Measurements from ENCODE around the gene ZSWIM2. TPM values are rescaled to one million over a fixed set of nuclear protein-coding genes. Genes with fewer than 3 reads are reported as not detected.
"Not testable (repeated sequence)": the region's sequence is repeated elsewhere in the genome, so short reads cannot be mapped to it uniquely, and the experiment has no call there.

Gene ZSWIM2
- total RNA-seq, 1 experiment from 2014 or later, result not detected

DNA sequence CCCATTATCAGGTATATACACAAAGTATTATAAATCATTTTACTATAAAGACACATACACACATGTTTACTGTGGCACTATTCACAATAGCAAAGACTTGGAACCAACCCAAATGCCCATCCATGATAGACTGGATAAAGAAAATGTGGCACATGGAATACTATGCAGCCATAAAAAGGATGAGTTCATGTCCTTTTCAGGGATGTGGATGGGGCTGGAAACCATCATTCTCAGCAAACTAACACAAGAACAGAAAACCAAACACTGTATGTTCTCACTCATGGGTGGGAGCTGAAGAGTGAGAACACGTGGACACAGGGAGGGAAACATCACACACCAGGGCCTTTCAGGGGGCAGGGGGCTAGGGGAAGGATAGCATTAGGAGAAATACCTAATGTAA is 50.4 kb downstream of the ZSWIM2 start:
- ATAC-seq; H2AFZ ChIP-seq (ENCODE audit: low read depth, low read length, poor library complexity, severe bottlenecking); H3K79me2 ChIP-seq (ENCODE audit: insufficient read depth, low read length); H3K9me3 ChIP-seq (ENCODE audit: control insufficient read depth in 1 of 2, insufficient read depth in 1 of 2, low read depth in 1 of 2, low read length in 2 of 2); H3K4me1 ChIP-seq (ENCODE audit: control insufficient read depth in 1 of 2, insufficient read depth in 2 of 2, low read length in 2 of 2); H3K4me3 ChIP-seq (replicated peaks in 1 of 2; ENCODE audit: low read depth in 1 of 2, low read length in 2 of 2); H3K9ac ChIP-seq (ENCODE audit: low read length); DNase-seq (ENCODE audit: low read depth, low spot score); RAD21 ChIA-PET (ENCODE audit: low non-redundant PET in 1 of 2, low total read pairs in 2 of 2, uncharacterized antibody in 2 of 2, unreplicated experiment in 2 of 2); BruUV-seq (replicated peaks); intact Hi-C loops (cut with micrococcal nuclease); H3K27me3 ChIP-seq (ENCODE audit: insufficient read depth, low read length); H4K20me1 ChIP-seq (ENCODE audit: insufficient read depth); H3K9me2 ChIP-seq (ENCODE audit: insufficient read depth); CTCF ChIA-PET; POLR2A ChIA-PET; H3K36me3 ChIP-seq (ENCODE audit: control insufficient read depth in 1 of 2, insufficient read depth in 2 of 2, low read length in 2 of 2); H3K4me2 ChIP-seq (ENCODE audit: low read length); H3K27ac ChIP-seq (ENCODE audit: low read depth, low read length): not testable (repeated sequence)

GRCh38 chr2:186784930-186785329 is 64.0 kb downstream of the ZSWIM2 start:
- ChIA-PET RAD21 (ENCODE audit: low non-redundant PET in 1 of 2, low total read pairs in 2 of 2, uncharacterized antibody in 2 of 2, unreplicated experiment in 2 of 2) (no interaction called here), CTCF (no interaction called here), POLR2A (no interaction called here)
- no peak for DNase-seq (ENCODE audit: low read depth, low spot score)
- Histone ChIP-seq H3K4me3 (replicated peaks in 1 of 2; ENCODE audit: low read depth in 1 of 2, low read length in 2 of 2) (no peak overlapping the region), H3K4me1 (ENCODE audit: control insufficient read depth in 1 of 2, insufficient read depth in 2 of 2, low read length in 2 of 2) (no peaks in the 10 kb centered on the region), H3K27ac (ENCODE audit: low read depth, low read length) (no peak overlapping the region), H3K4me2 (ENCODE audit: low read length) (no peak overlapping the region), H3K9me2 (ENCODE audit: insufficient read depth) (no peaks in the 10 kb centered on the region), H2AFZ (ENCODE audit: low read depth, low read length, poor library complexity, severe bottlenecking) (no peak overlapping the region), H3K27me3 (ENCODE audit: insufficient read depth, low read length) (no peaks in the 10 kb centered on the region), H3K79me2 (ENCODE audit: insufficient read depth, low read length) (no peaks in the 10 kb centered on the region), H4K20me1 (ENCODE audit: insufficient read depth) (no peaks in the 10 kb centered on the region), H3K9me3 (ENCODE audit: control insufficient read depth in 1 of 2, insufficient read depth in 1 of 2, low read depth in 1 of 2, low read length in 2 of 2) (no peaks in the 10 kb centered on the region), H3K9ac (ENCODE audit: low read length) (no peak overlapping the region), H3K36me3 (ENCODE audit: control insufficient read depth in 1 of 2, insufficient read depth in 2 of 2, low read length in 2 of 2) (no peaks in the 10 kb centered on the region)
- intact Hi-C loops (cut with micrococcal nuclease), result no loop called here
- ATAC-seq, result no peak
- no TSS peak for BruUV-seq (replicated peaks)
- TF ChIP-seq ZNF274 (IDR thresholded peaks at IDR 0.05; ENCODE audit: low read depth, low read length), result no peak
- TF ChIP-seq, protein P1, sequence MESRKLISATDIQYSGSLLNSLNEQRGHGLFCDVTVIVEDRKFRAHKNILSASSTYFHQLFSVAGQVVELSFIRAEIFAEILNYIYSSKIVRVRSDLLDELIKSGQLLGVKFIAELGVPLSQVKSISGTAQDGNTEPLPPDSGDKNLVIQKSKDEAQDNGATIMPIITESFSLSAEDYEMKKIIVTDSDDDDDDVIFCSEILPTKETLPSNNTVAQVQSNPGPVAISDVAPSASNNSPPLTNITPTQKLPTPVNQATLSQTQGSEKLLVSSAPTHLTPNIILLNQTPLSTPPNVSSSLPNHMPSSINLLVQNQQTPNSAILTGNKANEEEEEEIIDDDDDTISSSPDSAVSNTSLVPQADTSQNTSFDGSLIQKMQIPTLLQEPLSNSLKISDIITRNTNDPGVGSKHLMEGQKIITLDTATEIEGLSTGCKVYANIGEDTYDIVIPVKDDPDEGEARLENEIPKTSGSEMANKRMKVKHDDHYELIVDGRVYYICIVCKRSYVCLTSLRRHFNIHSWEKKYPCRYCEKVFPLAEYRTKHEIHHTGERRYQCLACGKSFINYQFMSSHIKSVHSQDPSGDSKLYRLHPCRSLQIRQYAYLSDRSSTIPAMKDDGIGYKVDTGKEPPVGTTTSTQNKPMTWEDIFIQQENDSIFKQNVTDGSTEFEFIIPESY (IDR thresholded peaks at IDR 0.05; ENCODE audit: extremely low read depth, insufficient replicate concordance, low read length), result no peak
- no peak for TF ChIP-seq FOSL1 (IDR thresholded peaks at IDR 0.05; ENCODE audit: low read depth)
- TF ChIP-seq EZH2 (IDR thresholded peaks at IDR 0.05), result no peak
- TF ChIP-seq CEBPB (IDR thresholded peaks at IDR 0.05; ENCODE audit: low read depth), result no peak
- TF ChIP-seq CTCF (IDR thresholded peaks at IDR 0.05 in 2 of 3, conservative IDR thresholded peaks at IDR 0.05 in 1 of 3; ENCODE audit: borderline replicate concordance in 1 of 3, insufficient read depth in 1 of 3, low read depth in 2 of 3, low read length in 2 of 3), result no peak
- TF ChIP-seq POLR2A (IDR thresholded peaks at IDR 0.05; ENCODE audit: borderline replicate concordance, extremely low read depth, insufficient read depth, insufficient read length), result no peak

All from HCT116 (cell line).